Measurements from ENCODE around the gene PPP1R13L.

- no peak for TF ChIP-seq POLR2A (IDR thresholded peaks at IDR 0.05)
- TF ChIP-seq CTCF (IDR thresholded peaks at IDR 0.05): no peak
Observed at GRCh38 chr19:45376045-45376724, 28.7 kb downstream of the PPP1R13L start.

Measured in uterus (tissue), 2 donors.